HepG2 (cell line): Measurements from ENCODE around the gene ANKRD49. TPM values are rescaled to one million over a fixed set of nuclear protein-coding genes. Genes with fewer than 3 reads are reported as not detected.

Experiments
- ATAC-seq: fragments of 200-7000 bp; cut with Tn5 transposase; 3 replicates; pipeline ENCODE4 v1.9.1; 2020; ENCODE audit warnings: mild to moderate bottlenecking, moderate library complexity
- BruUV-seq: library from RNA; stranded (reverse); fragments of 400-500 nt; replicated peaks from 2 replicates; lab custom pipeline; 2021; lab: Mats Ljungman, UMichigan
- CTCF ChIA-PET: fragments of 300-600 bp; formaldehyde crosslinking; extraction: SDS; loops from one replicate; lab custom pipeline; 2021; ENCODE audit warnings: low total read pairs, inconsistent platforms, low intra/inter-chr PET ratio; lab: Yijun Ruan, JAX
- POLR2A ChIA-PET: fragments of 350-600 bp; sonication (Branson Sonifier 250); formaldehyde crosslinking; loops from one replicate; lab custom pipeline; 2020; ENCODE audit warnings: antibody characterized with exemption, inconsistent platforms; lab: Yijun Ruan, JAX
- DNase-seq: peaks from one replicate; pipeline ENCODE4 v3.0.0-alpha.2; 2015; ENCODE audit warnings: low spot score
- FAIRE-seq: peaks from 3 replicates; lab custom pipeline; 2011; peaks lifted over from hg19 to GRCh38; lab: Jason Lieb, UNC
- H2AFZ ChIP-seq: one replicate; pipeline ENCODE4 v1.6.1; 2011; ENCODE audit warnings: low read length, inconsistent platforms
- H3K27ac ChIP-seq: fragments of 300-600 bp; 3 replicates; pipeline ENCODE4 v1.8.0; 2011; ENCODE audit warnings: mixed run types, mild to moderate bottlenecking, mixed read lengths, low read length, inconsistent platforms; ENCODE audit not compliant: insufficient read depth; ENCODE audit errors: extremely low read length
- H3K27me3 ChIP-seq, 2 experiments: fragments of 200-600 bp in 1 of 2; 2 replicates in 1 of 2; 3 replicates in 1 of 2; pipeline versions ENCODE4 v1.6.0 to v1.8.0; 2011; ENCODE audit warnings: low read length in 2 of 2, mild to moderate bottlenecking in 2 of 2, moderate library complexity in 2 of 2, inconsistent platforms in 1 of 2; ENCODE audit not compliant: insufficient read depth in 2 of 2, control insufficient read depth in 1 of 2
- H3K36me3 ChIP-seq, 2 experiments: fragments of 200-600 bp in 1 of 2; replicated peaks in 1 of 2; 2 replicates in 1 of 2; 3 replicates in 1 of 2; pipeline versions ENCODE4 v1.5.1 to v1.8.0; 2011; ENCODE audit warnings: low read length in 2 of 2, inconsistent platforms in 1 of 2; ENCODE audit not compliant: insufficient read depth in 2 of 2, control insufficient read depth in 1 of 2
- H3K4me1 ChIP-seq: 2 replicates; pipeline ENCODE4 v1.5.1; 2012; ENCODE audit warnings: low read length, inconsistent platforms; ENCODE audit not compliant: insufficient read depth
- H3K4me2 ChIP-seq: 2 replicates; pipeline ENCODE4 v1.6.0; 2011; ENCODE audit warnings: low read depth, low read length, inconsistent platforms
- H3K4me3 ChIP-seq, 3 experiments: fragments of 200-600 bp in 1 of 3; sonication (generic), shearing (Covaris generic) in 1 of 3; replicated peaks in 1 of 3; 2 replicates each; pipeline ENCODE4 v1.5.1; 2011 to 2016; ENCODE audit warnings: low read length in 3 of 3, inconsistent platforms in 2 of 3, low read depth in 2 of 3, mild to moderate bottlenecking in 2 of 3, control low read depth in 1 of 3, mixed read lengths in 1 of 3; ENCODE audit not compliant: insufficient read depth in 1 of 3
- H3K79me2 ChIP-seq: one replicate; pipeline ENCODE4 v1.6.1; 2011; ENCODE audit warnings: low read length, inconsistent platforms; ENCODE audit not compliant: insufficient read depth
- H3K9ac ChIP-seq: 2 replicates; pipeline ENCODE4 v1.6.0; 2011; ENCODE audit warnings: mild to moderate bottlenecking, low read depth, low read length, inconsistent platforms; ENCODE audit not compliant: insufficient read depth
- H3K9me3 ChIP-seq: 2 replicates; pipeline ENCODE4 v1.5.1; 2012; ENCODE audit warnings: mild to moderate bottlenecking, low read length
- H4K20me1 ChIP-seq: 2 replicates; pipeline ENCODE4 v1.6.0; 2011; ENCODE audit warnings: inconsistent platforms, mild to moderate bottlenecking, low read length, moderate library complexity; ENCODE audit not compliant: insufficient read depth
- ARNT2 ChIP-seq: sonication (generic); formaldehyde crosslinking; IDR thresholded peaks from 2 replicates; pipeline ENCODE4 v1.8.0; 2022; ENCODE audit warnings: mild to moderate bottlenecking, low read depth, missing genetic modification reagents, moderate library complexity
- CENPT ChIP-seq: sonication (generic); formaldehyde crosslinking; IDR thresholded peaks from 2 replicates; pipeline ENCODE4 v1.8.0; 2022; ENCODE audit warnings: low read depth, mild to moderate bottlenecking, moderate library complexity, missing genetic modification reagents
- FOXP4 ChIP-seq: sonication (generic); formaldehyde crosslinking; IDR thresholded peaks from 2 replicates; pipeline ENCODE4 v1.4.0; 2020; ENCODE audit warnings: missing genetic modification reagents
- KDM5A ChIP-seq: fragments of 200-600 bp; sonication (generic); IDR thresholded peaks from 2 replicates; pipeline ENCODE4 v1.7.0; 2018; ENCODE audit warnings: antibody characterized with exemption, mild to moderate bottlenecking, low read length, borderline replicate concordance
- KLF13 ChIP-seq: sonication (generic); formaldehyde crosslinking; IDR thresholded peaks from 2 replicates; pipeline ENCODE4 v1.4.0; 2020; ENCODE audit warnings: mild to moderate bottlenecking, missing genetic modification reagents
- MTERF4 ChIP-seq: sonication (generic); formaldehyde crosslinking; IDR thresholded peaks from 2 replicates; pipeline ENCODE4 v1.8.0; 2023; ENCODE audit warnings: mild to moderate bottlenecking, missing genetic modification reagents
- NR1H2 ChIP-seq: sonication (generic); formaldehyde crosslinking; IDR thresholded peaks from 2 replicates; pipeline ENCODE4 v1.8.1; 2022; ENCODE audit warnings: low read depth, missing genetic modification reagents, borderline replicate concordance
- PHF21A ChIP-seq: sonication (generic); formaldehyde crosslinking; IDR thresholded peaks from 2 replicates; pipeline ENCODE4 v1.5.0; 2020; ENCODE audit warnings: mild to moderate bottlenecking, missing genetic modification reagents
- POLR2AphosphoS5 ChIP-seq: IDR thresholded peaks from 2 replicates; pipeline ENCODE4 v1.6.1; 2012; ENCODE audit warnings: low read depth, low read length
- REXO4 ChIP-seq: sonication (generic); formaldehyde crosslinking; IDR thresholded peaks from 2 replicates; pipeline ENCODE4 v1.8.0; 2022; ENCODE audit warnings: missing genetic modification reagents, mild to moderate bottlenecking, borderline replicate concordance
- SIN3A ChIP-seq: IDR thresholded peaks from 2 replicates; pipeline ENCODE4 v1.6.1; 2011; ENCODE audit warnings: low read depth, mild to moderate bottlenecking, control low read depth, low read length, borderline replicate concordance
- SYNCRIP ChIP-seq: fragments of 200-400 bp; formaldehyde crosslinking; IDR thresholded peaks from 2 replicates; pipeline ENCODE4 v1.6.1; 2018; ENCODE audit warnings: mild to moderate bottlenecking, low read depth, low read length; ENCODE audit not compliant: insufficient read depth
- TCF7L2 ChIP-seq: IDR thresholded peaks from 2 replicates; pipeline ENCODE4 v1.6.1; 2011; ENCODE audit warnings: mild to moderate bottlenecking, low read depth, low read length, moderate library complexity
- U2AF1 ChIP-seq: fragments of 200-400 bp; formaldehyde crosslinking; optimal IDR thresholded peaks from 2 replicates; pipeline ENCODE3; 2017; ENCODE audit warnings: mild to moderate bottlenecking, low read depth, low read length
- XRCC5 ChIP-seq: fragments of 200-400 bp; formaldehyde crosslinking; optimal IDR thresholded peaks from 2 replicates; pipeline ENCODE3; 2017; ENCODE audit warnings: mild to moderate bottlenecking, low read length
- ZBTB14 ChIP-seq: sonication (generic); formaldehyde crosslinking; IDR thresholded peaks from 2 replicates; pipeline ENCODE4 v1.4.0; 2020; ENCODE audit warnings: missing genetic modification reagents
- ZNF256 ChIP-seq: sonication (generic); formaldehyde crosslinking; conservative IDR thresholded peaks from 2 replicates; pipeline ENCODE4 v1.4.0; 2020; ENCODE audit warnings: missing genetic modification reagents
- ZNF737 ChIP-seq: sonication (generic); formaldehyde crosslinking; IDR thresholded peaks from 2 replicates; pipeline ENCODE4 v1.5.0; 2020; ENCODE audit warnings: missing genetic modification reagents, mild to moderate bottlenecking, borderline replicate concordance
- ZNF766 ChIP-seq: sonication (generic); formaldehyde crosslinking; IDR thresholded peaks from 2 replicates; pipeline ENCODE4 v1.5.0; 2020; ENCODE audit warnings: missing genetic modification reagents, borderline replicate concordance
- ZNF781 ChIP-seq: sonication (generic); formaldehyde crosslinking; IDR thresholded peaks from 2 replicates; pipeline ENCODE4 v1.5.1; 2020; ENCODE audit warnings: borderline replicate concordance, mild to moderate bottlenecking, missing genetic modification reagents; ENCODE audit errors: not compliant biosample characterization
- WGBS: methylation state at CpG from one replicate; pipeline ENCODE4 v1.1.6; 2017; ENCODE audit warnings: low lambda C conversion rate; 5-methylcytosine and 5-hydroxymethylcytosine counted together
- in situ Hi-C: cut with HindIII; loops from 2 replicates; pipeline ENCODE4 v1.10.0; 2017; ENCODE audit warnings: low pct_unique_long_range_greater_than_20kb; ENCODE audit not compliant: extremely low pct_ligation_motif_present
- intact Hi-C: fragments of 100-400 bp; cut with micrococcal nuclease; formaldehyde crosslinking; loops from one replicate; pipeline ENCODE4 v1.10.0; 2022; ENCODE audit not compliant: unreplicated experiment
- polyA plus RNA-seq, 8 experiments: library from polyadenylated mRNA; depleted of rRNA in 3 of 8; stranded (reverse) in 7 of 8; unstranded in 1 of 8; fragments of >200 nt; fragmentation: Illumina TruSeq in 4 of 8; extraction: Trizol in 4 of 8; gene quantifications; 2 replicates each; pipeline versions ENCODE4 v1.2.1 to v1.2.3, GENCODE V29; 2011 to 2016; ENCODE audit warnings: low read depth in 4 of 8, missing spikeins in 1 of 8, mixed read lengths in 1 of 8; ENCODE audit not compliant: insufficient read depth in 1 of 8
- total RNA-seq, 5 experiments: library from RNA; depleted of rRNA; stranded (reverse); fragments of >200 nt; fragmentation: Illumina TruSeq; extraction: Trizol; gene quantifications; 2 replicates each; pipeline ENCODE4 v1.2.3, GENCODE V29; 2016; ENCODE audit warnings: low read depth in 1 of 5

The ANKRD49 gene
- total and polyA plus RNA-seq, 2 of the 13 experiments (the other 11 are each of a cell fraction or from before 2014, with no cell fraction given) = 14.2 to 14.3 TPM

GRCh38 chr11:94494126-94494680 lies 419 bp downstream of the ANKRD49 start (continued):
- TF ChIP-seq ZNF766 (CRISPR knock-in tag) (no peak), ZBTB14 (CRISPR knock-in tag) (no peak), PHF21A (CRISPR knock-in tag) (peak; percentile 3; the same call in 1 of the 2 replicates), KDM5A (peak; percentile 52), XRCC5 (peak; percentile 9)

- in situ Hi-C loops = loop anchor here (5.0 to 10.0 kb wide), 3 partner anchors 173 to 585 kb away; no protein-coding TSS in a partner anchor
- FAIRE-seq = no peak
- BruUV-seq = no TSS peak
- no peak for ATAC-seq
- peaks cover 2 to 16% of the 10 kb centered on the region in 2 experiments; a peak in 3 of 5 replicates for H3K36me3 ChIP-seq
- H3K4me2 ChIP-seq = no peak overlapping the region
- H3K27ac ChIP-seq = no peak overlapping the region
- no peak overlapping the region for H3K9ac ChIP-seq
- POLR2A ChIA-PET = no interaction called here
- H3K27me3 ChIP-seq = no peaks in the 10 kb centered on the region
- H3K4me3 ChIP-seq = no peak overlapping the region
- peaks cover 7% of the 10 kb centered on the region for H3K4me1 ChIP-seq
- peaks cover 4% of the 10 kb centered on the region for H3K79me2 ChIP-seq
- CTCF ChIA-PET = no interaction called here
- intact Hi-C loops = loop anchor here (5.0 kb wide), 1 partner anchor 328 kb away; no protein-coding TSS in a partner anchor
- DNase-seq = no peak
- WGBS = 96% methylated on average over 2 of the region's 2 CpGs
- no peaks in the 10 kb centered on the region for H4K20me1 ChIP-seq
- no peaks in the 10 kb centered on the region for H3K9me3 ChIP-seq
- H2AFZ ChIP-seq = no peak overlapping the region
- TF ChIP-seq U2AF1 (no peak), REXO4 (CRISPR knock-in tag) (no peak), ZNF256 (CRISPR knock-in tag) (no peak), ARNT2 (CRISPR knock-in tag) (no peak), SIN3A (no peak), NR1H2 (no peak), POLR2AphosphoS5 (no peak), KLF13 (no peak), ZNF737 (CRISPR knock-in tag) (no peak), SYNCRIP (no peak), CENPT (CRISPR knock-in tag) (no peak), FOXP4 (CRISPR knock-in tag) (no peak), TCF7L2 (no peak), ZNF781 (no peak), MTERF4 (CRISPR knock-in tag) (no peak)
Measured at GRCh38 chr11:94500181-94500580, 6.4 kb downstream of the ANKRD49 start.
